ENCODE results near the gene MYH14.

MYH14 gene

GRCh38 chr19:50203281-50204080 is at the start of gene MYH14:
Gene MYH14, plus strand, starts transcription at chr19:50203622. Its CDS starts 6,744 bp downstream, at chr19:50210366.
- DNase-seq (ENCODE audit: low read depth in 3 of 3), result no peak

- no peak for DNase-seq (ENCODE audit: low read depth in 3 of 3)
Measured at GRCh38 chr19:50154529-50154928, 48.9 kb upstream of the MYH14 start.

- no peak for DNase-seq (ENCODE audit: low read depth in 3 of 3)
Measured at GRCh38 chr19:50155520-50156109, 47.8 kb upstream of the MYH14 start.

GRCh38 chr19:50158577-50158976 is 44.8 kb upstream of the MYH14 start:
- no peak for DNase-seq (ENCODE audit: low read depth in 3 of 3)

GRCh38 chr19:50159078-50159477 is 44.3 kb upstream of the MYH14 start:
- no peak for DNase-seq (ENCODE audit: low read depth in 3 of 3)

- DNase-seq (ENCODE audit: low read depth in 3 of 3), result no peak
Measured at GRCh38 chr19:50162988-50163387, 40.4 kb upstream of the MYH14 start, which contains the start of gene IZUMO2. Gene IZUMO2, minus strand, starts transcription at chr19:50163281. Its CDS starts 87 bp downstream, at chr19:50163194.

GRCh38 chr19:50167314-50167721 is 36.1 kb upstream of the MYH14 start:
- no peak for DNase-seq (ENCODE audit: low read depth in 3 of 3)

- no peak for DNase-seq (ENCODE audit: low read depth in 3 of 3)
Measured at GRCh38 chr19:50171752-50172151, 31.7 kb upstream of the MYH14 start.

- no peak for DNase-seq (ENCODE audit: low read depth in 3 of 3)
Measured at GRCh38 chr19:50172726-50173125, 30.7 kb upstream of the MYH14 start.

- DNase-seq (ENCODE audit: low read depth in 3 of 3), result no peak
Measured at GRCh38 chr19:50173127-50173526, 30.3 kb upstream of the MYH14 start.

GRCh38 chr19:50174100-50174793 is 29.2 kb upstream of the MYH14 start:
- no peak for DNase-seq (ENCODE audit: low read depth in 3 of 3)

GRCh38 chr19:50175924-50176323 is 27.5 kb upstream of the MYH14 start:
- DNase-seq (ENCODE audit: low read depth in 3 of 3), result no peak

- DNase-seq (ENCODE audit: low read depth in 3 of 3), result no peak
Measured at GRCh38 chr19:50176775-50177174, 26.6 kb upstream of the MYH14 start.

- DNase-seq (ENCODE audit: low read depth in 3 of 3), result no peak
Measured at GRCh38 chr19:50178320-50178719, 25.1 kb upstream of the MYH14 start.

GRCh38 chr19:50178859-50179537 is 24.4 kb upstream of the MYH14 start:
- DNase-seq (ENCODE audit: low read depth in 3 of 3), result no peak

GRCh38 chr19:50181121-50181520 is 22.3 kb upstream of the MYH14 start:
- DNase-seq (ENCODE audit: low read depth in 3 of 3), result no peak

- DNase-seq (ENCODE audit: low read depth in 3 of 3), result no peak
Measured at GRCh38 chr19:50184196-50184595, 19.2 kb upstream of the MYH14 start.

GRCh38 chr19:50187937-50188336 is 15.5 kb upstream of the MYH14 start:
- DNase-seq (ENCODE audit: low read depth in 3 of 3), result no peak

- DNase-seq (ENCODE audit: low read depth in 3 of 3), result no peak
Measured at GRCh38 chr19:50189331-50189730, 14.1 kb upstream of the MYH14 start.

GRCh38 chr19:50190439-50190891 is 13.0 kb upstream of the MYH14 start:
- no peak for DNase-seq (ENCODE audit: low read depth in 3 of 3)

GRCh38 chr19:50191216-50191615 is 12.2 kb upstream of the MYH14 start:
- no peak for DNase-seq (ENCODE audit: low read depth in 3 of 3)
